GM18498 (cell line): ENCODE measurements around the gene PODN.

Experiments used
- ATAC-seq: cut with Tn5 transposase; IDR thresholded peaks from one replicate; pipeline ENCODE4 v1.9.1; 2021; ENCODE audit warnings: mild to moderate bottlenecking, moderate library complexity; ENCODE audit not compliant: unreplicated experiment

PODN gene

GRCh38 chr1:53049574-53049967 is 12.4 kb upstream of the PODN start:
- ATAC-seq = no peak

GRCh38 chr1:53050310-53050709 is 11.7 kb upstream of the PODN start:
- no peak for ATAC-seq

- no peak for ATAC-seq
Observed at GRCh38 chr1:53051676-53052075, 10.3 kb upstream of the PODN start.

- ATAC-seq = no peak
Observed at GRCh38 chr1:53057127-53057526, 4.9 kb upstream of the PODN start.

- ATAC-seq = no peak
Observed at GRCh38 chr1:53060579-53060978, 1.4 kb upstream of the PODN start.

- ATAC-seq = no peak
Observed at GRCh38 chr1:53061123-53061858, 722 bp upstream of the PODN start.

- no peak for ATAC-seq
Observed at GRCh38 chr1:53062708-53063591, 937 bp downstream of the PODN start.

GRCh38 chr1:53063744-53064515 is 1.9 kb downstream of the PODN start:
- no peak for ATAC-seq

GRCh38 chr1:53065391-53065790 is 3.4 kb downstream of the PODN start:
- no peak for ATAC-seq

- no peak for ATAC-seq
Observed at GRCh38 chr1:53066488-53066887, 4.5 kb downstream of the PODN start.

- ATAC-seq = no peak
Observed at GRCh38 chr1:53066891-53067738, 5.1 kb downstream of the PODN start.

- no peak for ATAC-seq
Observed at GRCh38 chr1:53067886-53068285, 5.9 kb downstream of the PODN start.

- ATAC-seq = no peak
Observed at GRCh38 chr1:53068314-53069099, 6.5 kb downstream of the PODN start.

GRCh38 chr1:53069265-53069662 is 7.3 kb downstream of the PODN start:
- ATAC-seq = no peak

GRCh38 chr1:53069663-53070327 is 7.8 kb downstream of the PODN start:
- ATAC-seq = no peak

- no peak for ATAC-seq
Observed at GRCh38 chr1:53070621-53071020, 8.6 kb downstream of the PODN start.

- ATAC-seq = no peak
Observed at GRCh38 chr1:53071167-53071865, 9.3 kb downstream of the PODN start.

GRCh38 chr1:53071915-53072314 is 9.9 kb downstream of the PODN start:
- no peak for ATAC-seq

- no peak for ATAC-seq
Observed at GRCh38 chr1:53073287-53073686, 11.3 kb downstream of the PODN start.
